ENCODE results near the gene COL4A2. TPM values are rescaled to one million over a fixed set of nuclear protein-coding genes. Genes with fewer than 3 reads are reported as not detected.
A peak's percentile ranks its signal among the peaks of the same experiment; 100 is the strongest.

The COL4A2 gene
- polyA plus RNA-seq, 1 donor (not counting 4 experiments of a cell fraction or from before 2014, with no cell fraction given) = 30.7 TPM

- Histone ChIP-seq H3K9me1 (ENCODE audit: control insufficient read depth, extremely low read depth, insufficient read depth, low read length) (peaks cover 4% of the 10 kb centered on the region), H3K9me3 (ENCODE audit: control insufficient read depth, low read depth, low read length) (no peaks in the 10 kb centered on the region), H3K4me1 (ENCODE audit: control insufficient read depth, extremely low read depth, insufficient read depth, low read length) (peaks cover 43% of the 10 kb centered on the region), H3K27ac (ENCODE audit: control insufficient read depth, insufficient read depth, low read length) (no peak overlapping the region), H3K36me3 (ENCODE audit: control insufficient read depth in 2 of 2, extremely low read depth in 1 of 2, insufficient read depth in 2 of 2, low read length in 2 of 2) (peaks cover 0 to 9% of the 10 kb centered on the region in 2 experiments), H3K4me2 (ENCODE audit: control insufficient read depth, extremely low read depth, insufficient read depth, low read depth, low read length) (no peak overlapping the region), H3K79me2 (ENCODE audit: control insufficient read depth, insufficient read depth, low read length) (peaks cover 46% of the 10 kb centered on the region), H3K4me3 (ENCODE audit: control insufficient read depth in 2 of 3, extremely low read depth in 1 of 3, insufficient read depth in 2 of 3, low read depth in 1 of 3, low read length in 3 of 3) (no peak overlapping the region), H3K27me3 (ENCODE audit: control insufficient read depth, extremely low read depth, insufficient read depth, low read length) (no peaks in the 10 kb centered on the region), H2AFZ (ENCODE audit: control insufficient read depth, low read length) (no peak overlapping the region), H4K20me1 (ENCODE audit: control insufficient read depth, extremely low read depth, insufficient read depth, low read length) (no peaks in the 10 kb centered on the region), H3K9ac (ENCODE audit: control insufficient read depth, extremely low read depth, insufficient read depth, low read length) (no peak overlapping the region)
- dilution Hi-C loops (cut with MboI; ENCODE audit: extremely low pct_ligation_motif_present, low sequenced_read_pairs) = no loop called here
- FAIRE-seq (no peak), DNase-seq (ENCODE audit: low read depth, low spot score) (no peak)
- no peak for TF ChIP-seq EZH2 (IDR thresholded peaks at IDR 0.05; ENCODE audit: low read length)
- TF ChIP-seq CTCF (optimal IDR thresholded peaks at IDR 0.05 in 1 of 3, IDR thresholded peaks at IDR 0.05 in 1 of 3, conservative IDR thresholded peaks at IDR 0.05 in 1 of 3; ENCODE audit: extremely low read depth in 1 of 3, insufficient read depth in 2 of 3, low read length in 3 of 3) = no peak
Observed at GRCh38 chr13:110341445-110342244, 34.6 kb downstream of the COL4A2 start.

DNA sequence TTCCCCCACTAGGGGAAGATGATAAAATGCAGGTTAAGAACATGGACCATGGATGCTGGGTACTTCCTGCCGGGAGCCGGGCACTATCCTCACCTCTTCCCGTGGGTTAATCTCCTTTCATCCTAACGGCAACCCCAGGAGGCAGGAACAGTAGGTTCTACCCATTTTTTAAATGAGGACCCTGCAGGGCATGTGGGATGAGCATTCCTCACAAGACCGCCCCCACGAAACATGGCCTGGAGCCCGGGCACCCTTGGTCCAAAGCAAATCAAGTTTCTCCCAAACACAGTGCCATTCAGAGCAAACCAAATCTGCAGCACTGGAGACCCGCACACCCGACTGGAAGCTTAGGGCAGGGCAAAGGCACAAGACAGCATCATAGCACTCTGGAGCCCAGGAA, 35.4 kb downstream of the COL4A2 start:
- H3K4me3 ChIP-seq (ENCODE audit: control insufficient read depth in 2 of 3, extremely low read depth in 1 of 3, insufficient read depth in 2 of 3, low read depth in 1 of 3, low read length in 3 of 3) = no peak overlapping the region
- TF ChIP-seq EZH2 (IDR thresholded peaks at IDR 0.05; ENCODE audit: low read length) (no peak), CTCF (optimal IDR thresholded peaks at IDR 0.05 in 1 of 3, IDR thresholded peaks at IDR 0.05 in 1 of 3, conservative IDR thresholded peaks at IDR 0.05 in 1 of 3; ENCODE audit: extremely low read depth in 1 of 3, insufficient read depth in 2 of 3, low read length in 3 of 3) (no peak)
- H3K79me2 ChIP-seq (ENCODE audit: control insufficient read depth, insufficient read depth, low read length) = peaks cover 38% of the 10 kb centered on the region
- dilution Hi-C loops (cut with MboI; ENCODE audit: extremely low pct_ligation_motif_present, low sequenced_read_pairs) = no loop called here
- no peaks in the 10 kb centered on the region for H3K9me3 ChIP-seq (ENCODE audit: control insufficient read depth, low read depth, low read length)
- H3K4me2 ChIP-seq (ENCODE audit: control insufficient read depth, extremely low read depth, insufficient read depth, low read depth, low read length) = peak overlapping the region; percentile 77
- H3K27ac ChIP-seq (ENCODE audit: control insufficient read depth, insufficient read depth, low read length) = peak overlapping the region; percentile 46
- peak overlapping the region; percentile 39 for H3K9ac ChIP-seq (ENCODE audit: control insufficient read depth, extremely low read depth, insufficient read depth, low read length)
- FAIRE-seq (peak; percentile 34), DNase-seq (ENCODE audit: low read depth, low spot score) (no peak)
- no peak overlapping the region for H2AFZ ChIP-seq (ENCODE audit: control insufficient read depth, low read length)
- peaks cover 0 to 4% of the 10 kb centered on the region in 2 experiments for H3K36me3 ChIP-seq (ENCODE audit: control insufficient read depth in 2 of 2, extremely low read depth in 1 of 2, insufficient read depth in 2 of 2, low read length in 2 of 2)
- no peaks in the 10 kb centered on the region for H3K27me3 ChIP-seq (ENCODE audit: control insufficient read depth, extremely low read depth, insufficient read depth, low read length)
- H4K20me1 ChIP-seq (ENCODE audit: control insufficient read depth, extremely low read depth, insufficient read depth, low read length) = no peaks in the 10 kb centered on the region
- H3K4me1 ChIP-seq (ENCODE audit: control insufficient read depth, extremely low read depth, insufficient read depth, low read length) = peaks cover 51% of the 10 kb centered on the region
- H3K9me1 ChIP-seq (ENCODE audit: control insufficient read depth, extremely low read depth, insufficient read depth, low read length) = peaks cover 4% of the 10 kb centered on the region

Measured in keratinocyte (primary cell).